Measurements from ENCODE around the gene SRSF5.

Gene SRSF5

GRCh38 chr14:69794791-69795190, 27.8 kb downstream of the SRSF5 start:
- H3K27me3 Mint-ChIP-seq (ENCODE audit: low read depth, poor library complexity) = peaks cover 18% of the 10 kb centered on the region
- peaks cover 18% of the 10 kb centered on the region for H3K4me1 Mint-ChIP-seq
- no peaks in the 10 kb centered on the region for H3K36me3 Mint-ChIP-seq (ENCODE audit: low read depth)
- no peak overlapping the region for H3K27ac Mint-ChIP-seq
- no peak for DNase-seq
- H3K4me3 Mint-ChIP-seq = no peak overlapping the region
- no peak for TF ChIP-seq CTCF (IDR thresholded peaks at IDR 0.05)
- peaks cover 4% of the 10 kb centered on the region for H3K9me3 Mint-ChIP-seq

- Mint-ChIP-seq H3K4me1 (peaks cover 19% of the 10 kb centered on the region), H3K27ac (no peak overlapping the region), H3K9me3 (peaks cover 6% of the 10 kb centered on the region), H3K36me3 (ENCODE audit: low read depth) (no peaks in the 10 kb centered on the region), H3K4me3 (no peak overlapping the region), H3K27me3 (ENCODE audit: low read depth, poor library complexity) (peaks cover 18% of the 10 kb centered on the region)
- TF ChIP-seq CTCF (IDR thresholded peaks at IDR 0.05) = no peak
- no peak for DNase-seq
These were observed 28.7 kb downstream of the SRSF5 start for GRCh38 chr14:69795691-69796090.

- Mint-ChIP-seq H3K27me3 (ENCODE audit: low read depth, poor library complexity) (peaks cover 18% of the 10 kb centered on the region), H3K9me3 (peaks cover 14% of the 10 kb centered on the region), H3K27ac (no peak within 1 kb of the TSS), H3K4me1 (peaks cover 19% of the 10 kb centered on the region), H3K4me3 (no peak within 1 kb of the TSS), H3K36me3 (ENCODE audit: low read depth) (no peaks in the 10 kb centered on the region)
- no peak for TF ChIP-seq CTCF (IDR thresholded peaks at IDR 0.05)
- no peak for DNase-seq
These were observed 30.0 kb downstream of the SRSF5 start, which contains the start of gene SLC10A1 for GRCh38 chr14:69796797-69797500. SLC10A1 (minus strand) TSS chr14:69797241; CDS start chr14:69797155, 86 bp downstream.

GRCh38 chr14:69797573-69798338, 30.8 kb downstream of the SRSF5 start:
- H3K4me3 Mint-ChIP-seq = no peak overlapping the region
- H3K9me3 Mint-ChIP-seq = peaks cover 14% of the 10 kb centered on the region
- H3K4me1 Mint-ChIP-seq = peaks cover 14% of the 10 kb centered on the region
- H3K27ac Mint-ChIP-seq = no peak overlapping the region
- H3K27me3 Mint-ChIP-seq (ENCODE audit: low read depth, poor library complexity) = peaks cover 18% of the 10 kb centered on the region
- DNase-seq = no peak
- TF ChIP-seq CTCF (IDR thresholded peaks at IDR 0.05) = no peak
- H3K36me3 Mint-ChIP-seq (ENCODE audit: low read depth) = no peaks in the 10 kb centered on the region

GRCh38 chr14:69798339-69798735, 31.4 kb downstream of the SRSF5 start:
- no peaks in the 10 kb centered on the region for H3K36me3 Mint-ChIP-seq (ENCODE audit: low read depth)
- no peak for DNase-seq

More at GRCh38 chr14:69798339-69798735, 31.4 kb downstream of the SRSF5 start:
- Mint-ChIP-seq H3K9me3 (peaks cover 14% of the 10 kb centered on the region), H3K27me3 (ENCODE audit: low read depth, poor library complexity) (peaks cover 18% of the 10 kb centered on the region), H3K27ac (no peak overlapping the region), H3K4me1 (peaks cover 9% of the 10 kb centered on the region), H3K4me3 (no peak overlapping the region)
- TF ChIP-seq CTCF (IDR thresholded peaks at IDR 0.05) = no peak
